HG03159 (cell line): Measurements from ENCODE around the gene AKT1.
A peak's percentile ranks its signal among the peaks of the same experiment; 100 is the strongest.

ENCODE experiments used
- ATAC-seq: cut with Tn5 transposase; IDR thresholded peaks from one replicate; pipeline ENCODE4 v1.9.1; 2021; ENCODE audit warnings: mild to moderate bottlenecking, moderate library complexity; ENCODE audit not compliant: unreplicated experiment

Gene AKT1

GRCh38 chr14:104725772-104726548, 69.6 kb downstream of the AKT1 start:
- ATAC-seq = no peak

DNA sequence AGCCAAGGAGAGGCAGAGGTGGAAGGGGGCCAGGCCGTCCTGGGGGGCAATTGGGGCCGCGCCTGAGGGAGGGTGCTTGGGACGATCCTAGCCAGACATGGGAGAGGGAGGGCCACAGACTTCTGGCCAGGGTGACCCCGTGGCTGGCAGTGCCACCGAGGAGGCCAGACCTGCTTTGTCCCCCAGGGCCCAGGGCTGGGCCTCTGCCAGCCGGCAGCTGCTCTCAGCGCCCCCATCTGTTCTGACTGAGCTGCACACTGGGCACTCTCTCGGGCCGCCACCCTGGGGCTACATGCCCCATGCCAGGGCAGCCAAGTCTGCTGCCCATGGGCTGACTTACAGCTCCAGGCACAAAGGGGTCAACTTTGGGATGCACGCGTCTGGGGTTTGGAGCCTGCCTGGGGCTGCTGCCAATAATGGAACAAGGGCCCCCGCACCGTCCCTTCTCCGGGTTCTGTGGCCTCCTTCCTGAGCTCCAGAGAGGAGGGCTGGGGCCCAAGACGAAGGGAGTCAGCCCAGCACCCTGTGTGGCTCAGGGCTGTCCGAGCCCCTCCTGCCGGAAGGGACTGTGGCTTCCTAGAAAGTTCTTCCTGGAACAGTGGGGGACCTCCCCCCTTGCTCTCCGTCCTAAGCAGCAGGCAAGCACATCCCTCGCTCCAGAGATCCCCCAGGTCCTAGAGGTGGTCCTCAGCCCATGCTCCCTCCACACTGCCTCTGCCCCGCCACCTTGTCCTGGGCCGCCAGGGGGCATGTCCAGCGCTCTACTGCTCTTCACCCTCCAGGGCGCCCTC, 70.4 kb downstream of the AKT1 start:
- no peak for ATAC-seq

- ATAC-seq = no peak
These were observed 71.1 kb downstream of the AKT1 start for GRCh38 chr14:104724407-104724980.

DNA sequence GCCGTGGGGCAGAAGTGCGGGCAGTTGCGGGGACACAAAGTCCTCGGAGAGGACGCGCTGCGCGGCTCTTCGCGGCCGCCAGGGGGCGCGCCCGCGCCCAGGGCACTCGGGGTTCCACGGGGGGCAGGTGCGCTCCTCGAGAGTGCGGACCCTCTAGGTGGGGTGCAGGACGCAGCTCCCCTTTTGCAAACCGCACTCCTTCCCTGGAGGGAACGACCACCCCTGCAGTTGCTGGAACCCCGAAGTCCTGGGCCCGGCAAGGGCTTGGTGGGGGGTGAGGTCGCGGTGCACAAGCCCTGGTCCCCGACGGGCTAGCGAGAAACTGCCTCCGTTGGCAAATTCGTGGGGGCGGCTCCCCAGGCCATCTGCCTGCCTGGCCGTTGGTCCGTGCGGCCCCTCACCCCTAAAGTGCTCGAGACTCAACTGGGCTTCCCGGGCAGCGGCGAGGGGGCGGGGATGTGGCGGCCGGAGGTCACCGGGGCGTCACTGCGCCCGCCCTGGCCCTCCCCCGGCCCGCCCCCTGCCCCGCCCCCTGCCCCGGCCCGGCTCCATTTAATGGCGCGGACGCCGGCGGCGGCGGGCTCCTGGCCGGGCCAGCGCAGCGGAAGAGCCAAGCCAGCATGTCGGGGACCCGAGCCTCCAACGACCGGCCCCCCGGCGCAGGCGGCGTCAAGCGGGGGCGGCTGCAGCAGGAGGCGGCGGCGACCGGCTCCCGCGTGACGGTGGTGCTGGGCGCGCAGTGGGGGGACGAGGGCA, 71.7 kb downstream of the AKT1 start, which contains the start of gene ADSS1:
Gene ADSS1 (plus strand): TSS at position 579 of the 756 bp plus-strand sequence. CDS start 42 bp downstream, at position 621.
- peak; percentile 49 for ATAC-seq

DNA sequence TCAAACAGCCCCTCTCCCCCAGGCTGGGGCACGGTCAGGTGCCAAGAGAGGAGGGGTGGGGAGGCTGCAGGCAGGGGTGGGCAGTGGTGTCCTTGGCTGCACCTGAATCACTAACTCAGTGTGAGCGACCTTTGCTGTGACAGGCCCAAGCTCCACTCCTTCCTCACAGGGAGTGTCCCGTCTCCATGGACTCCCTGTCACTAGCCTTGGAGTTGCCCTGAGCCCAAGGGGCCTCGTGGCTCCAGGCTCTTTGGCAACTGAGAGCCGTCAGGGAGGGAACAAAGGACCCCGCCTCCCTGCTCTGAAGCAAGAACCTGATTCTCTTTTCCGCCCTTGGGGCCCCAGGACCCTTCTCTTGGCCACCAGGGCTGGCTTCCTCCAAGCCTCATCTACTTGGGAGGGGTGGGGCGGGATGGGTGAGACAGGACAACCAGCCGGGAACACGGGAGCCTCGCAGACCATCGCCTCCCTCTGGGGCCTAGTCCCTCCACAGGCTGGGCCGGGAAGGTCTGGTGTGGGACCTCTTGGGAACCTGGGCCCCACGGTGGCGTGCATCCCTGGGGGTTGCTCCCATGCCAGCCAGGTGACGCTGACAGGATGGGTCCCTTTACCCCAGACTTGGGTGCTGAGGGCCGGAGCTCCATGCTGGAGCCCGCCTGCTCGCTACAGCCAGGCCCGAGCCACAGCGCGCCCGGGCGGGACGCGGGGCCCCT, 72.5 kb downstream of the AKT1 start:
- no peak for ATAC-seq

DNA sequence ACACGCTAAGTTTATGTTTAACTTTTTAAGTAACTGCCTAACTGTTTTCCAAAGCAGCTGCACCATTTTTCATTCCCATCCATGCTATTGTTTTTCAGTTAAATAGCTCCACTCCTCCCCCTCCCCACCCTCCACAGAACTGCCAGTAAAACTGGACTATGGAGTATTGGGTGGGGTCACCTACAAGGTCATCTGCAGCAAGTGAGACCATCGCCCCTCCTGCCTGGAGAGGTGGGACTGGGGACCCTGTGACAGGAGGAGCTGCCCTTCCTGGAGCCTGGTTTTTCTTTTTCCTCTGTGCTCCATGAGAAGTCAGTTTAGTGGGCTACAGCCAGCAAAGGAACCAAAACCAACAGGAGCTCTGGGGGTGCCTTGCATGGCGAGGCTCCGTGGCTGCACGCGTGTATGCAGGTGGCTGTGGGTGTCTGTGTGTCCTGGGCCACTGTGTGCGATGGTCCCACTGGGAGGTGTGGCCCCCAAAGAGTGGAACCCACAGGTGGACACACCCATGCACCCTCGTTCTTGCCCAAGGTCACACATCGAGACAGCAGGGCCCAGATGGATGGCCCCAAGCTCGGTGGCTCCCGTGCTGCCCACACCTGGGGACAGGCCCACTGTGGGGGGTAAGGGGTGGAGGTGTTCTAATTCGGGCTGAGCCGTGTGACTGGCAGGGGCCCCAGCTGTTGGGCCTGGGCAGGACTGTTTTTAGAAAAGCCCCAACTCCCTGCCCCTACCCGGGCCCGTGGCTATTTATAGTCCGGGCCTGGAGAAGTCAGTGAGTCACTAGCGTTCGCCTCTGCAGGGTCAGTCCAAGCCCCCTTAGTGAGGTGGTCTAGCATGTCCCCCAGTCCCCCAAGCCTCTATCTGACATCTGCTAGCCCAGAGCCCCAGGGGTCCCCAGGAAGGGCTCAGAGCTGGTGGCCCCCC, 73.8 kb downstream of the AKT1 start:
- no peak for ATAC-seq
